ENCODE results near the gene FRRS1.

The FRRS1 gene, protein sequence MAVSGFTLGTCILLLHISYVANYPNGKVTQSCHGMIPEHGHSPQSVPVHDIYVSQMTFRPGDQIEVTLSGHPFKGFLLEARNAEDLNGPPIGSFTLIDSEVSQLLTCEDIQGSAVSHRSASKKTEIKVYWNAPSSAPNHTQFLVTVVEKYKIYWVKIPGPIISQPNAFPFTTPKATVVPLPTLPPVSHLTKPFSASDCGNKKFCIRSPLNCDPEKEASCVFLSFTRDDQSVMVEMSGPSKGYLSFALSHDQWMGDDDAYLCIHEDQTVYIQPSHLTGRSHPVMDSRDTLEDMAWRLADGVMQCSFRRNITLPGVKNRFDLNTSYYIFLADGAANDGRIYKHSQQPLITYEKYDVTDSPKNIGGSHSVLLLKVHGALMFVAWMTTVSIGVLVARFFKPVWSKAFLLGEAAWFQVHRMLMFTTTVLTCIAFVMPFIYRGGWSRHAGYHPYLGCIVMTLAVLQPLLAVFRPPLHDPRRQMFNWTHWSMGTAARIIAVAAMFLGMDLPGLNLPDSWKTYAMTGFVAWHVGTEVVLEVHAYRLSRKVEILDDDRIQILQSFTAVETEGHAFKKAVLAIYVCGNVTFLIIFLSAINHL

DNA sequence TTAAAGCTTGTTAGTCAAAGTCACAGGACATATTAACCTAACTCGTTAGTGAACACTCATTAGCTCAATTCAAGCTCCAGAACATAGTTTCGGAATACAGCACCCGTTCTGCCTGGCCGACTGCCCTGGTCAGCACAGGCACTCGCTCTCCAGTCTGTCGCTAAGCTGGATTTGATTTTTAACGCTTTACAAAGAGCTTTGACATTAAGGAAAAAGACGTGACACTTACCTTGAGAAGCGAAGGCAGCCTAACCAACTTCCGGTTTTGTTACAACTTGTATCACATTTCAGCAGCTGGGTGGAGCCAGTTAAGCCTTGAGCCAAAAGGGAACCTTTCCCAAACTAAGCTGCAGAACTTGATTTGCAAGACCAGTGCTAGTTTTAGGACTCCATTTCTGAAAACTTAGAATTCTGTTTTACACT is at the start of gene FRRS1:
FRRS1 (minus strand) TSS at position 258 of the 423 bp plus-strand sequence. CDS start 17,867 bp downstream, outside the sequence.
- TF ChIP-seq ZFX (IDR thresholded peaks at IDR 0.05): no peak
- TF ChIP-seq, protein P1, sequence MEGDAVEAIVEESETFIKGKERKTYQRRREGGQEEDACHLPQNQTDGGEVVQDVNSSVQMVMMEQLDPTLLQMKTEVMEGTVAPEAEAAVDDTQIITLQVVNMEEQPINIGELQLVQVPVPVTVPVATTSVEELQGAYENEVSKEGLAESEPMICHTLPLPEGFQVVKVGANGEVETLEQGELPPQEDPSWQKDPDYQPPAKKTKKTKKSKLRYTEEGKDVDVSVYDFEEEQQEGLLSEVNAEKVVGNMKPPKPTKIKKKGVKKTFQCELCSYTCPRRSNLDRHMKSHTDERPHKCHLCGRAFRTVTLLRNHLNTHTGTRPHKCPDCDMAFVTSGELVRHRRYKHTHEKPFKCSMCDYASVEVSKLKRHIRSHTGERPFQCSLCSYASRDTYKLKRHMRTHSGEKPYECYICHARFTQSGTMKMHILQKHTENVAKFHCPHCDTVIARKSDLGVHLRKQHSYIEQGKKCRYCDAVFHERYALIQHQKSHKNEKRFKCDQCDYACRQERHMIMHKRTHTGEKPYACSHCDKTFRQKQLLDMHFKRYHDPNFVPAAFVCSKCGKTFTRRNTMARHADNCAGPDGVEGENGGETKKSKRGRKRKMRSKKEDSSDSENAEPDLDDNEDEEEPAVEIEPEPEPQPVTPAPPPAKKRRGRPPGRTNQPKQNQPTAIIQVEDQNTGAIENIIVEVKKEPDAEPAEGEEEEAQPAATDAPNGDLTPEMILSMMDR (conservative IDR thresholded peaks at IDR 0.05): no peak
- H3K27ac ChIP-seq: peak within 1 kb of the TSS; percentile 75

DNA sequence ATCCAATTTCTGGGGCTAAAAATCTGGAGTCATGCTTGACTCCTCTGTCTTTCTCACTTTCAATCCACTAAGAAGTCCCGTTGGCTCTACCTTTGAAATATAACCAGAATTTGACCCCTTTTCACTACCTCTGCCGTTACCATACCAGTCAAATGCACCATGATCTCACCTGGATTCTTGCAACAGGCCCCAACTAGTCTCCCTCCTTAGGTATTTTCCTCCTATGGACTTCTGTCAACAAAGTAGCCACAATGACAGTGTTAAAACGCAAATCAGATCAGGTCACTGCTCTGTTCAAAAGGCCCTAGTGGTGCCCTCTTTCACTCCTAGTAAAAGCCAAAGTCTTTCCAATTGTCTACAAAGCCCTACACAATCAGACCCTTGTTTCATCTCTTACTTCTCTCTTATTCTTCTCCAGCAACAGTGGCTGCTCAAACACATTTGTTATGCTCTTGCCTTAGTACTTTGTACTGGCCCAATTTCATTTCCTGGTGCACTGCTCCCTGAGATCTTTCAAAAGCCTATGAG is 48.0 kb upstream of the FRRS1 start:
- no peak overlapping the region for H3K27ac ChIP-seq
- TF ChIP-seq ZFX (IDR thresholded peaks at IDR 0.05): no peak
- TF ChIP-seq, protein P1 (conservative IDR thresholded peaks at IDR 0.05): no peak

DNA sequence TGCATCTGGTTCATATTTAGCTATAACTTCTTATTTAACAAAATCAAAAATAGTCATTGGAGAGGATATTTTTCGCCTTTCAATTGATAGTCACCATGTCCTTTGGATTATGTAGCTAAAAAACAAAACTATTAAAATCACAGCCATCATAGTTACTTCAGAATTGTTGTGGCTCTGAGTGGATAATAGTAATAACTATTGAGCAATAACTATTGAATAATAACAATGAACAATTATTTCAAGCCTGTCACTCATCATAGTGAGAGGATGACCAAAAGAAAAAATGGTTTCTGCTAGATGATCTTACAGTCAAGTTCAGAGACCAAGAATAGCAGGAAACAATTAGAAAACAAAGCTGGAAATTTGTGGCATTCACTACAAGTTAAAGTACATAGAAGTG is 45.3 kb upstream of the FRRS1 start:
- no peak overlapping the region for H3K27ac ChIP-seq
- TF ChIP-seq ZFX (IDR thresholded peaks at IDR 0.05): no peak
- TF ChIP-seq, protein P1 (conservative IDR thresholded peaks at IDR 0.05): no peak

DNA sequence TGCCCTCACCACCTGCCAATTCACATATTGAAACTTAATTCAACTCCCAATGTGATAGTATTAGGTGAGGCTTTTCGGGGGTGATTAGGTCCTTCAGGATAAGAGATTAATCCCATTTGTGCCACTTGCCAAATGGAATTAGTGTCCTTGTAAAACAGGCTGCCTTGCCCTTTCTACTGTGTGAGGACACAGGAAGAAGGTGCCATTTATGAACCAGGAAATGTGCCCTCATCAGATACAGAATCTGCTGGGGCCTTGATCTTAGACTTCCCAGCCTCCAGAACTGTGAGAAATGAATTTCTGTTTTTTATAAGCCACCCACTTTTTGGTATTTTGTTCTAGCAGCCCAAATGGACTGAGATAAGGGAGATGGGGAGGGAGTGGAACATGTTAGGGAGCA is 44.6 kb upstream of the FRRS1 start:
- TF ChIP-seq, protein P1 (conservative IDR thresholded peaks at IDR 0.05): no peak
- TF ChIP-seq ZFX (IDR thresholded peaks at IDR 0.05): no peak
- no peak overlapping the region for H3K27ac ChIP-seq

DNA sequence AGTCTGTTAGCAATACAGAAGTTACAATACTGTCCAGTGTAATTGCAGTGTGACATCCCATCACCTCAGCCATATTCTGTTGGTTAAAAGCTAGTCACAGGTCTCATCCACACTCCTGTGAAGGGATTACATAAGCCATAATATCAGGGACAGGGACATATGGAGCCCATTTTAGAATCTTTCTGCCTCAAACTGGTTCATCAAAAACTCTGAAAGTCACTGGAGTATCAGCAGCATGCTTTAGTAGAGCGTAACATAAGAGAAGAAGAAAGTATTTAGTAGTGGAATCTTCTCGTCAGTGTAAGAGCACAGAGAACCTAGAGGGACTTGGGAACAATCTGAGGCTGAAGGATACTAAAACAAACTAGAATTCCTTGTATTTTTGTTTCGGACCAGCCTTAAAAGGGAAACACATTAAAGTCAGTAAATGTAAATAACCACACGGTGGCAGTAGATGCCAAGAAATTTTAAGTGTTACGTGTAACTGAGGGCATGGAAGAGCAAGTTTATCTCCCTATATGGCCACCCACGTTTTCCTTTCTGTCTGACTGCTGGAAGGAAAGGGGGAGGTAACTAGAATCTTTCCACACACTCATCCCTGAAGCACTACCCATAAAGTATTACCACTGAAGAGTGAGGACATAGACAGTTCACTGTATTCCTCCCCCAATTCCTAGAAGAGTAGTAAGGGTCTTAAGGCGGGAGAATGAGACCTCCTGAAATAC is 42.1 kb upstream of the FRRS1 start:
- no peak overlapping the region for H3K27ac ChIP-seq
- TF ChIP-seq, protein P1 (conservative IDR thresholded peaks at IDR 0.05): peak; percentile 78
- TF ChIP-seq ZFX (IDR thresholded peaks at IDR 0.05): no peak

DNA sequence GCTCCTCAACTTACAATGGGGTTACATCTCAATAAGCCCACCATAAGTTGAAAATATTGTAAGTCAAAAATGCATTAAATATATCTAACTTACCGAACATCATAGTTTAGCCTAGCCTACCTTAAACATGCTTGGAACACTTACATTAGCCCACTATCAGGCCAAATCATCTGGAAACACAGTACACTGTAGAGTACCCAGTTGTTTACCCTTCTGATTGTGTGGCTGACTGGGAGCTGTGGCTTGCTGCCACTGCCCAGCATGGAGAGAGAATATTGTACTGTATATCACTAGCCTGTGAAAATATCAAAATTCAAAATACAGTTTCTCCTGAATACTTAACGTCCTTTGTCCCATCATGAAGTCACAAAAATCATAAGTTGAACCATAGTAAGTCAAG is 40.4 kb upstream of the FRRS1 start:
- H3K27ac ChIP-seq: peak overlapping the region; percentile 17; the same call in 1 of the 2 replicates
- TF ChIP-seq, protein P1 (conservative IDR thresholded peaks at IDR 0.05): no peak
- no peak for TF ChIP-seq ZFX (IDR thresholded peaks at IDR 0.05)

Measured in C4-2B (cell line).